SK-N-SH (cell line): ENCODE data around the gene DTNA. TPM values are rescaled to one million over a fixed set of nuclear protein-coding genes. Genes with fewer than 3 reads are reported as not detected.

Experiments
- CTCF ChIA-PET: fragments of 300-600, 350-600 bp; formaldehyde crosslinking; extraction: SDS; loops from one replicate; lab custom pipeline; 2021; lab: Yijun Ruan, JAX
- POLR2A ChIA-PET: fragments of 350-600 bp; sonication (Branson Sonifier 250); formaldehyde crosslinking; extraction: SDS; loops from one replicate; lab custom pipeline; 2020; ENCODE audit warnings: antibody characterized with exemption, inconsistent platforms; lab: Yijun Ruan, JAX
- DNase-seq: peaks from one replicate; pipeline ENCODE4 v3.0.0; 2012
- H2AFZ ChIP-seq: fragments of 200-600 bp; sonication (generic); 2 replicates; pipeline ENCODE4 v1.8.1; 2016; ENCODE audit warnings: antibody characterized with exemption, mild to moderate bottlenecking, low read depth
- H3F3A ChIP-seq: fragments of 200-600 bp; sonication (generic); replicated peaks from 2 replicates; pipeline ENCODE3; 2016; ENCODE audit warnings: antibody characterized with exemption, mild to moderate bottlenecking; ENCODE audit not compliant: insufficient read depth
- H3K27ac ChIP-seq, 2 experiments: fragments of 200-500 bp in 1 of 2; fragments of 200-600 bp in 1 of 2; sonication (Bioruptor generic) in 1 of 2; sonication (generic), shearing (Covaris generic) in 1 of 2; 2 replicates each; pipeline versions ENCODE4 v1.5.1 to v1.6.1; 2014 to 2016; ENCODE audit warnings: low read depth in 2 of 2, inconsistent platforms in 1 of 2, low read length in 1 of 2, mild to moderate bottlenecking in 1 of 2, mixed read lengths in 1 of 2
- H3K27me3 ChIP-seq: fragments of 200-600 bp; sonication (generic), shearing (Covaris generic); 2 replicates; pipeline ENCODE4 v1.6.1; 2016; ENCODE audit warnings: mixed run types; ENCODE audit not compliant: insufficient read depth
- H3K36me3 ChIP-seq, 2 experiments: fragments of 200-500 bp in 1 of 2; fragments of 200-600 bp in 1 of 2; sonication (Bioruptor generic) in 1 of 2; sonication (generic) in 1 of 2; replicated peaks in 1 of 2; 2 replicates each; pipeline versions ENCODE3 to v1.5.1; 2014 to 2016; ENCODE audit warnings: low read length in 1 of 2, mild to moderate bottlenecking in 1 of 2; ENCODE audit not compliant: insufficient read depth in 2 of 2, control insufficient read depth in 1 of 2
- H3K4me1 ChIP-seq, 2 experiments: fragments of 200-500 bp in 1 of 2; fragments of 200-600 bp in 1 of 2; sonication (Bioruptor generic) in 1 of 2; sonication (generic), shearing (Covaris generic) in 1 of 2; 2 replicates each; pipeline versions ENCODE4 v1.5.1 to v1.6.1; 2014 to 2016; ENCODE audit warnings: low read depth in 1 of 2, low read length in 1 of 2, mixed run types in 1 of 2; ENCODE audit not compliant: insufficient read depth in 2 of 2, control insufficient read depth in 1 of 2
- H3K4me2 ChIP-seq: fragments of 200-600 bp; sonication (generic), shearing (Covaris generic); 2 replicates; pipeline ENCODE4 v1.6.1; 2017; ENCODE audit warnings: mixed run types
- H3K4me3 ChIP-seq, 2 experiments: fragments of 200-500 bp in 1 of 2; fragments of 200-600 bp in 1 of 2; sonication (Bioruptor generic) in 1 of 2; sonication (generic), shearing (Covaris generic) in 1 of 2; 2 replicates each; pipeline versions ENCODE4 v1.5.1 to v1.8.1; 2014 to 2016; ENCODE audit warnings: low read depth in 2 of 2, inconsistent platforms in 1 of 2, low read length in 1 of 2, mild to moderate bottlenecking in 1 of 2, mixed read lengths in 1 of 2, moderate library complexity in 1 of 2
- H3K79me2 ChIP-seq: fragments of 200-600 bp; sonication (generic); 2 replicates; pipeline ENCODE4 v1.8.1; 2017; ENCODE audit warnings: mild to moderate bottlenecking; ENCODE audit not compliant: insufficient read depth
- H3K9ac ChIP-seq: fragments of 200-600 bp; sonication (generic); 2 replicates; pipeline ENCODE4 v1.6.1; 2017; ENCODE audit warnings: mixed run types
- H3K9me2 ChIP-seq: fragments of 200-600 bp; sonication (generic); 2 replicates; pipeline ENCODE4 v1.6.1; 2017; ENCODE audit warnings: mixed run types
- H3K9me3 ChIP-seq: fragments of 200-600 bp; sonication (generic); 2 replicates; pipeline ENCODE4 v1.6.1; 2017; ENCODE audit warnings: mixed run types, mild to moderate bottlenecking, moderate library complexity
- H4K20me1 ChIP-seq: fragments of 200-600 bp; sonication (generic); 2 replicates; pipeline ENCODE4 v1.6.1; 2017; ENCODE audit warnings: mild to moderate bottlenecking, mixed run types; ENCODE audit not compliant: insufficient read depth
- FOSL2 ChIP-seq: IDR thresholded peaks from 2 replicates; pipeline ENCODE4 v1.4.0; 2012; ENCODE audit warnings: low read depth, mild to moderate bottlenecking, moderate library complexity, borderline replicate concordance
- MEF2A ChIP-seq: IDR thresholded peaks from 2 replicates; pipeline ENCODE4 v1.4.0; 2012; ENCODE audit warnings: low read depth, borderline replicate concordance
- MXI1 ChIP-seq: IDR thresholded peaks from 2 replicates; pipeline ENCODE4 v1.6.1; 2012; ENCODE audit warnings: mild to moderate bottlenecking, low read depth, low read length, improper control_type of control experiment
- RAD21 ChIP-seq: IDR thresholded peaks from 2 replicates; pipeline ENCODE4 v1.6.1; 2012; ENCODE audit warnings: mild to moderate bottlenecking, low read length
- REST ChIP-seq: IDR thresholded peaks from 2 replicates; pipeline ENCODE4 v1.6.1; 2012; ENCODE audit warnings: mild to moderate bottlenecking, low read depth, low read length, moderate library complexity
- RFX5 ChIP-seq: IDR thresholded peaks from 2 replicates; pipeline ENCODE4 v1.6.1; 2012; ENCODE audit warnings: mild to moderate bottlenecking, improper control_type of control experiment, low read length
- TAF1 ChIP-seq: IDR thresholded peaks from 2 replicates; pipeline ENCODE4 v1.6.1; 2012; ENCODE audit warnings: low read depth, mild to moderate bottlenecking, low read length, moderate library complexity, borderline replicate concordance
- TCF12 ChIP-seq: IDR thresholded peaks from 2 replicates; pipeline ENCODE4 v1.4.0; 2012
- YY1 ChIP-seq: IDR thresholded peaks from 2 replicates; pipeline ENCODE4 v1.4.0; 2012; ENCODE audit warnings: low read depth, mild to moderate bottlenecking
- ZBTB33 ChIP-seq: IDR thresholded peaks from 2 replicates; pipeline ENCODE4 v1.4.0; 2012; ENCODE audit warnings: low read depth, borderline replicate concordance
- WGBS: methylation state at CpG from one replicate; pipeline ENCODE4 v1.1.6; 2017; ENCODE audit warnings: low lambda C conversion rate; 5-methylcytosine and 5-hydroxymethylcytosine counted together
- polyA plus RNA-seq, 3 experiments: library from polyadenylated mRNA; depleted of rRNA; stranded (reverse); fragments of >200 nt; gene quantifications; 2 replicates each; pipeline ENCODE4 v1.2.3, GENCODE V29; 2012

DTNA gene
- polyA plus RNA-seq, 1 of the 3 experiments (the other 2 are of a cell fraction) = 7.9 TPM

GRCh38 chr18:34746614-34747013 is 36.5 kb downstream of the DTNA start:
- 79% methylated on average over 1 of the region's 1 CpG for WGBS
- H2AFZ ChIP-seq = no peak overlapping the region
- no peaks in the 10 kb centered on the region for H3K36me3 ChIP-seq
- no peak overlapping the region for H3K4me3 ChIP-seq
- H3K27ac ChIP-seq = no peak overlapping the region
- peaks cover 0 to 3% of the 10 kb centered on the region in 2 experiments; a peak in 2 of 4 replicates for H3K4me1 ChIP-seq
- TF ChIP-seq TCF12 = no peak
- H3K9ac ChIP-seq = no peak overlapping the region
- POLR2A ChIA-PET = no interaction called here
- H4K20me1 ChIP-seq = no peaks in the 10 kb centered on the region
- CTCF ChIA-PET = no interaction called here
- DNase-seq = no peak
- no peaks in the 10 kb centered on the region for H3K79me2 ChIP-seq
- H3F3A ChIP-seq = no peaks in the 10 kb centered on the region
- no peaks in the 10 kb centered on the region for H3K9me3 ChIP-seq
- H3K4me2 ChIP-seq = no peak overlapping the region
- no peaks in the 10 kb centered on the region for H3K27me3 ChIP-seq
- H3K9me2 ChIP-seq = no peaks in the 10 kb centered on the region

GRCh38 chr18:34749721-34750120 is 39.6 kb downstream of the DTNA start:
- Histone ChIP-seq H2AFZ (no peak overlapping the region), H3K9me2 (no peaks in the 10 kb centered on the region), H3K9me3 (no peaks in the 10 kb centered on the region), H3K36me3 (no peaks in the 10 kb centered on the region), H3K9ac (no peak overlapping the region), H3K4me1 (peaks cover 0 to 3% of the 10 kb centered on the region in 2 experiments; a peak in 2 of 4 replicates), H3K4me2 (no peak overlapping the region), H3F3A (no peaks in the 10 kb centered on the region), H4K20me1 (no peaks in the 10 kb centered on the region), H3K79me2 (no peaks in the 10 kb centered on the region), H3K27me3 (no peaks in the 10 kb centered on the region), H3K27ac (no peak overlapping the region), H3K4me3 (no peak overlapping the region)
- TF ChIP-seq REST (no peak), YY1 (no peak), MEF2A (no peak), RFX5 (no peak), RAD21 (no peak), FOSL2 (no peak), MXI1 (no peak), TAF1 (no peak), ZBTB33 (no peak)
- POLR2A ChIA-PET = no interaction called here
- CTCF ChIA-PET = interaction anchor here (0.8 to 3.0 kb wide), 5 partner anchors 14 to 397 kb away, joined by 3 to 13 read pairs (median 3); no protein-coding TSS in a partner anchor
- no peak for DNase-seq
